ENCODE data around the gene ZBTB37.

ZBTB37 gene

DNA sequence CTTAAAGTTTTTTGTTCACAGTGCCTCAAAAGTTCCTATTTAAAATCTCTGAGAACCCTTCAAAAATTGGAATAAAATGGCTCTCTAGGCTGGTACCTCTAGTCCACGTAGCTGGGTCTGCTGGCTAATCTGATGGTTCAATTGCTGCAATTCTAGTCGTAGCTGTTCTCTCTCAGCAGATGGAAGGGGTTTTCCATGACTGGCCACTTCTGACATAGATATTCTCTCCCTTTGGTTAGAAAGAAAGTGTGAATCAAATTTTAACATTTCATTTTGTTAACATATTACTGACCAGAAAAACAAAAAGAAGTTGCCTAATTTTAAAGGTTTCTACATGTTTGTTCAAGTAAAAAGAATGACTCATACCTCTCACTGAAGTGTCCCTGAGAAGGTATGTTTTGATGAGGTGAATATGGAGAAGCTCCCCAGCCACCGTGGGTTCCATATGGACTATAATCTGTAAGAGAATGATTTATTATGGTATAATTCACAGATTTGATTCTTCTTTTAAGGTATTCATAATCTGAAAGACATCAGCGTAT lies 78.3 kb downstream of the ZBTB37 start:
- Histone ChIP-seq H4K20me1 (ENCODE audit: insufficient read depth) (no peaks in the 10 kb centered on the region), H3K4me3 (IDR thresholded peaks at IDR 0.05; ENCODE audit: insufficient read depth, low read depth, low read length) (no peak overlapping the region), H3K4me2 (no peak overlapping the region), H3K27ac (no peak overlapping the region), H3K36me3 (ENCODE audit: insufficient read depth) (peaks cover 8% of the 10 kb centered on the region; the same call in 1 of the 2 replicates), H3K9ac (no peak overlapping the region), H3K27me3 (ENCODE audit: insufficient read depth, low read depth) (no peaks in the 10 kb centered on the region), H3K79me2 (ENCODE audit: insufficient read depth, low read depth) (no peaks in the 10 kb centered on the region), H3K4me1 (ENCODE audit: low read depth, poor library complexity, severe bottlenecking) (no peaks in the 10 kb centered on the region), H2AFZ (ENCODE audit: low read depth) (no peak overlapping the region)
- TF ChIP-seq, protein P1, sequence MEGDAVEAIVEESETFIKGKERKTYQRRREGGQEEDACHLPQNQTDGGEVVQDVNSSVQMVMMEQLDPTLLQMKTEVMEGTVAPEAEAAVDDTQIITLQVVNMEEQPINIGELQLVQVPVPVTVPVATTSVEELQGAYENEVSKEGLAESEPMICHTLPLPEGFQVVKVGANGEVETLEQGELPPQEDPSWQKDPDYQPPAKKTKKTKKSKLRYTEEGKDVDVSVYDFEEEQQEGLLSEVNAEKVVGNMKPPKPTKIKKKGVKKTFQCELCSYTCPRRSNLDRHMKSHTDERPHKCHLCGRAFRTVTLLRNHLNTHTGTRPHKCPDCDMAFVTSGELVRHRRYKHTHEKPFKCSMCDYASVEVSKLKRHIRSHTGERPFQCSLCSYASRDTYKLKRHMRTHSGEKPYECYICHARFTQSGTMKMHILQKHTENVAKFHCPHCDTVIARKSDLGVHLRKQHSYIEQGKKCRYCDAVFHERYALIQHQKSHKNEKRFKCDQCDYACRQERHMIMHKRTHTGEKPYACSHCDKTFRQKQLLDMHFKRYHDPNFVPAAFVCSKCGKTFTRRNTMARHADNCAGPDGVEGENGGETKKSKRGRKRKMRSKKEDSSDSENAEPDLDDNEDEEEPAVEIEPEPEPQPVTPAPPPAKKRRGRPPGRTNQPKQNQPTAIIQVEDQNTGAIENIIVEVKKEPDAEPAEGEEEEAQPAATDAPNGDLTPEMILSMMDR (conservative IDR thresholded peaks at IDR 0.05; ENCODE audit: low read depth, low read length) = no peak

- Histone ChIP-seq H4K20me1 (ENCODE audit: insufficient read depth) (no peaks in the 10 kb centered on the region), H2AFZ (ENCODE audit: low read depth) (no peak overlapping the region), H3K4me3 (IDR thresholded peaks at IDR 0.05; ENCODE audit: insufficient read depth, low read depth, low read length) (no peak overlapping the region), H3K4me1 (ENCODE audit: low read depth, poor library complexity, severe bottlenecking) (no peaks in the 10 kb centered on the region), H3K4me2 (no peak overlapping the region), H3K9ac (no peak overlapping the region), H3K79me2 (ENCODE audit: insufficient read depth, low read depth) (no peaks in the 10 kb centered on the region), H3K27ac (no peak overlapping the region), H3K27me3 (ENCODE audit: insufficient read depth, low read depth) (no peaks in the 10 kb centered on the region), H3K36me3 (ENCODE audit: insufficient read depth) (peaks cover 8% of the 10 kb centered on the region; the same call in 1 of the 2 replicates)
- TF ChIP-seq, protein P1 (conservative IDR thresholded peaks at IDR 0.05; ENCODE audit: low read depth, low read length) = no peak
These were observed 80.4 kb downstream of the ZBTB37 start for GRCh38 chr1:173948594-173948993.

All from KMS-11 (cell line).